Fibroblast of mammary gland (primary cell): Measurements from ENCODE around the gene ZNF398.
"Not testable (repeated sequence)": the region's sequence is repeated elsewhere in the genome, so short reads cannot be mapped to it uniquely, and the experiment has no call there.

Source experiments
- DNase-seq: peaks from one replicate; pipeline ENCODE4 v3.0.0-alpha.2; 2010; ENCODE audit warnings: low read depth
- H3K4me3 ChIP-seq: 2 replicates; pipeline ENCODE4 v1.5.1; 2011; ENCODE audit warnings: low read depth, mild to moderate bottlenecking, low read length, moderate library complexity; ENCODE audit not compliant: control insufficient read depth
- TF ChIP-seq, protein P1 (sequence below): conservative IDR thresholded peaks from 2 replicates; pipeline ENCODE4 v1.5.1; 2011; ENCODE audit warnings: low read depth, low read length, inconsistent platforms; ENCODE audit not compliant: control insufficient read depth, insufficient read depth

Gene ZNF398

GRCh38 chr7:149224352-149224751, 77.1 kb downstream of the ZNF398 start:
- DNase-seq: no peak
- TF ChIP-seq, protein P1, sequence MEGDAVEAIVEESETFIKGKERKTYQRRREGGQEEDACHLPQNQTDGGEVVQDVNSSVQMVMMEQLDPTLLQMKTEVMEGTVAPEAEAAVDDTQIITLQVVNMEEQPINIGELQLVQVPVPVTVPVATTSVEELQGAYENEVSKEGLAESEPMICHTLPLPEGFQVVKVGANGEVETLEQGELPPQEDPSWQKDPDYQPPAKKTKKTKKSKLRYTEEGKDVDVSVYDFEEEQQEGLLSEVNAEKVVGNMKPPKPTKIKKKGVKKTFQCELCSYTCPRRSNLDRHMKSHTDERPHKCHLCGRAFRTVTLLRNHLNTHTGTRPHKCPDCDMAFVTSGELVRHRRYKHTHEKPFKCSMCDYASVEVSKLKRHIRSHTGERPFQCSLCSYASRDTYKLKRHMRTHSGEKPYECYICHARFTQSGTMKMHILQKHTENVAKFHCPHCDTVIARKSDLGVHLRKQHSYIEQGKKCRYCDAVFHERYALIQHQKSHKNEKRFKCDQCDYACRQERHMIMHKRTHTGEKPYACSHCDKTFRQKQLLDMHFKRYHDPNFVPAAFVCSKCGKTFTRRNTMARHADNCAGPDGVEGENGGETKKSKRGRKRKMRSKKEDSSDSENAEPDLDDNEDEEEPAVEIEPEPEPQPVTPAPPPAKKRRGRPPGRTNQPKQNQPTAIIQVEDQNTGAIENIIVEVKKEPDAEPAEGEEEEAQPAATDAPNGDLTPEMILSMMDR: no peak
- H3K4me3 ChIP-seq: no peak overlapping the region

DNA sequence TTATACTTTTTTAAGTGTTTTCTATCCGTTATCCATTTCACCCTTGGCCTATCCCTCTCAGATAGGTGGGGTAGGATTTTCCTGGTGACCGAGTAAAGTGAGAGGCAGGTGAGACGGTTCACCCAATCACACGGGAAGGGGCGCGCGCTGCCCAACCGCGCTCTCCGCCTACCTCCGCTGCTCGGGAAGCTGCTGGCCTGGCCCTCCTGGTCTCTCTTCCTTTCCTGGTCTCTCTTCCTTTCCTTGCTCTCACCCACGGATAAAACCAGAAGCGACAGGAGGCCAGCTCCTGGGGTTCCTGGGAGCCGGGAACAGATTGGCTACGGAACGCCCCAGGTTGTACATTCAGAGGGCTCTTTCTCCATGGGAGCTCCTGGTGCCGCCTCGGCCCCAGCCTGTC, 77.9 kb downstream of the ZNF398 start:
- no peak overlapping the region for H3K4me3 ChIP-seq
- DNase-seq: no peak
- TF ChIP-seq, protein P1: no peak

DNA sequence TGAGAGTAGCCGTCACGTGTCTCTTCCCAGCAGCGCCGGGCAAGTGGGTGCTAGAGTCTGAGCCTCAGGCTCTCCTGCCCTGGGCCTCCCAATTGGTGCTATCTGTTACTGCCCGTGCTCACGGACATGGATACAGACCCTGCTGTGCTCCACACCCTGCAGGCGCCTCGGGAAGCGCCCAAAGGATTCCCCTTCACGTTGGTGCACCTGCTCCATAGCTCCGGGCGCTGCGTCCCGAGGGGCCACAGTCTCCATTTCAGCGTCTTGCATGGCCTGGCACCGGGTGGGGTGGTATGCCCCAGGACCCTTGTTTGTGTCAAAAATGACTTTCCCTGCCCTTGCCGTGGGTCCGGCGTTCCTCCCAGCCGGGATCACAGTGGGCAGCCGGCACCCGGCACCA, 78.4 kb downstream of the ZNF398 start:
- no peak overlapping the region for H3K4me3 ChIP-seq
- DNase-seq: no peak
- TF ChIP-seq, protein P1: no peak

- H3K4me3 ChIP-seq, DNase-seq: not testable (repeated sequence)
Observed at GRCh38 chr7:149226366-149226765, 79.1 kb downstream of the ZNF398 start.

- DNase-seq: peak; percentile 41
- TF ChIP-seq, protein P1: no peak
- no peak overlapping the region for H3K4me3 ChIP-seq
Observed at GRCh38 chr7:149226840-149227494, 79.7 kb downstream of the ZNF398 start.

DNA sequence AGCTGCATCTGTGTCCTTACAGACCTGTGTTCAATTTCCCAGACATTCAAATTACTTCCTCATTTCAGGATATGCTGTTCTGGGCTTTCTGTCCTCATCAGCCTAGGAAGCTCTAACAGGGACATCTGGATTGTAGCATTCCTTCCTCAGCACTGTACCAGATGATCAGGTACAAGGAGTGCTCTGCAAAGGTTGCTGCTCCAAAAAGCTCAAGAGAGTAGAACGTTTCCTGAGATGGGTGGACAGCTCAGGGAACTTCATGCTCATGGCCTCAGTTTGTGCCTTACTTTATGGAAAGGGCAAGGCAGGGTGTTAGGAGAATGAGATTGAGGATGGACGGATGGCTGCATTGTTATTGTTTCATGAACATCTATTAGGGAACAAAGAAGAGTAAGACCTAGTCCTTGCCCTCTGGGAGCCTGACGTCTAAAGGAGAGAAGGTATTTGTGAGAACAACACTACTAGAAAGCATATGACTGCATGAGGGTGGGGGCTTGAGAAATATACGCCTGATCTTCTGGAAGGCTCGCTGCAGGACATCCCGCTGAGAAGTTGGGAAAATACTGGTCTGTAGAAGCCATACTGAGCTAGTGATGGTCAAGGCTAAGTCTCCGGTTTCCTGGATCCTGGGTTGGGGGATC, 81.7 kb downstream of the ZNF398 start:
- DNase-seq: peak; percentile 11
- TF ChIP-seq, protein P1: no peak
- no peak overlapping the region for H3K4me3 ChIP-seq

- no peak overlapping the region for H3K4me3 ChIP-seq
- TF ChIP-seq, protein P1: no peak
Observed at GRCh38 chr7:149229526-149229925, 82.3 kb downstream of the ZNF398 start.

More at GRCh38 chr7:149229526-149229925, 82.3 kb downstream of the ZNF398 start:
- DNase-seq: no peak
